Activated naive CD8-positive, alpha-beta T cell treated with anti-CD3 and anti-CD28 coated beads, Interleukin-2, amount 10 ng/mL, durations not matched to agents 7 days and 5 days (primary cell): ENCODE data around the gene THRSP. TPM values are rescaled to one million over a fixed set of nuclear protein-coding genes. Genes with fewer than 3 reads are reported as not detected.
"Not testable (repeated sequence)": the region's sequence is repeated elsewhere in the genome, so short reads cannot be mapped to it uniquely, and the experiment has no call there.

Experiments
- ATAC-seq: fragments of 150-1000 bp; cut with Tn5 transposase; one replicate; pipeline ENCODE4 v1.10.0; 2021; ENCODE audit warnings: low read depth, moderate library complexity
- POLR2A ChIA-PET: fragments of 350-600 bp; sonication (Branson Sonifier 250); formaldehyde crosslinking; loops from one replicate; lab custom pipeline; 2021; ENCODE audit warnings: antibody characterized with exemption; lab: Charles Lee
- DNase-seq: peaks from one replicate; pipeline ENCODE4 v3.0.0; 2021
- H3K27ac Mint-ChIP-seq: one replicate; pipeline ENCODE4 v1.8.0; 2022; ENCODE audit warnings: mild to moderate bottlenecking, mixed read lengths
- H3K27me3 Mint-ChIP-seq: one replicate; pipeline ENCODE4 v1.8.0; 2022; ENCODE audit warnings: mild to moderate bottlenecking, moderate library complexity, mixed read lengths
- H3K36me3 Mint-ChIP-seq: one replicate; pipeline ENCODE4 v1.8.0; 2021; ENCODE audit warnings: mild to moderate bottlenecking, mixed read lengths
- H3K4me1 Mint-ChIP-seq: one replicate; pipeline ENCODE4 v1.8.0; 2021; ENCODE audit warnings: mixed read lengths
- H3K4me3 Mint-ChIP-seq: one replicate; pipeline ENCODE4 v1.8.0; 2022; ENCODE audit warnings: mild to moderate bottlenecking, moderate library complexity, mixed read lengths
- H3K9me3 Mint-ChIP-seq: one replicate; pipeline ENCODE4 v1.8.0; 2021; ENCODE audit warnings: mixed read lengths
- total RNA-seq, 2 experiments: library from RNA; stranded (reverse); gene quantifications; one replicate each; pipeline ENCODE4 v1.2.3, GENCODE V29; 2021

The THRSP gene
- total RNA-seq, 2 experiments from 2014 or later: not detected

GRCh38 chr11:78078218-78079167 lies 14.8 kb downstream of the THRSP start:
- DNase-seq: no peak
- peaks cover 50% of the 10 kb centered on the region for H3K4me1 Mint-ChIP-seq
- no peak for ATAC-seq
- H3K36me3 Mint-ChIP-seq: peaks cover 15% of the 10 kb centered on the region
- POLR2A ChIA-PET: interaction anchor here (0.6 to 4.0 kb wide), 9 partner anchors 10 to 257 kb away, joined by 3 to 21 read pairs (median 5); partner anchors contain the start of genes AAMDC, ALG8, INTS4 and KCTD21
- H3K4me3 Mint-ChIP-seq: peak overlapping the region; percentile 89
- H3K9me3 Mint-ChIP-seq: no peaks in the 10 kb centered on the region
- H3K27ac Mint-ChIP-seq: peak overlapping the region; percentile 85
- no peaks in the 10 kb centered on the region for H3K27me3 Mint-ChIP-seq

GRCh38 chr11:78079232-78080083 lies 15.8 kb downstream of the THRSP start, which contains the start of gene NDUFC2:
TSS of gene NDUFC2 (minus strand) at chr11:78079862. CDS start at chr11:78079744, 118 bp downstream.
- DNase-seq (peak; percentile 79), ATAC-seq (peak; percentile 73)
- Mint-ChIP-seq H3K9me3 (no peaks in the 10 kb centered on the region), H3K4me1 (peaks cover 49% of the 10 kb centered on the region), H3K4me3 (peak within 1 kb of the TSS; percentile 89), H3K36me3 (peaks cover 14% of the 10 kb centered on the region), H3K27me3 (no peaks in the 10 kb centered on the region), H3K27ac (peak within 1 kb of the TSS; percentile 85)
- POLR2A ChIA-PET: interaction anchor here (0.8 to 4.0 kb wide), 9 partner anchors 12 to 495 kb away, joined by 3 to 21 read pairs (median 5); partner anchors contain the start of genes ALG8, INTS4, KCTD21 and NARS2

GRCh38 chr11:78080084-78080817 lies 16.6 kb downstream of the THRSP start:
- H3K27me3 Mint-ChIP-seq: no peaks in the 10 kb centered on the region
- no peak for DNase-seq
- peak overlapping the region; percentile 85 for H3K27ac Mint-ChIP-seq
- ATAC-seq: no peak
- peak overlapping the region; percentile 89 for H3K4me3 Mint-ChIP-seq
- H3K9me3 Mint-ChIP-seq: no peaks in the 10 kb centered on the region
- POLR2A ChIA-PET: interaction anchor here (0.9 to 4.0 kb wide), 5 partner anchors 11 to 494 kb away, joined by 3 to 21 read pairs (median 9); partner anchors contain the start of genes ALG8, INTS4 and NARS2
- H3K4me1 Mint-ChIP-seq: peaks cover 44% of the 10 kb centered on the region
- peaks cover 9% of the 10 kb centered on the region for H3K36me3 Mint-ChIP-seq

GRCh38 chr11:78080818-78081495 lies 17.3 kb downstream of the THRSP start:
- peaks cover 7% of the 10 kb centered on the region for H3K36me3 Mint-ChIP-seq
- POLR2A ChIA-PET: interaction anchor here (2.3 to 4.0 kb wide), 2 partner anchors 14 to 59 kb away, joined by 11 to 21 read pairs; partner anchors contain the start of gene ALG8

GRCh38 chr11:78081583-78081982 lies 17.9 kb downstream of the THRSP start:
- Mint-ChIP-seq H3K4me1 (peaks cover 35% of the 10 kb centered on the region), H3K4me3 (peak overlapping the region; percentile 89), H3K9me3 (no peaks in the 10 kb centered on the region), H3K27me3 (no peaks in the 10 kb centered on the region), H3K36me3 (peaks cover 7% of the 10 kb centered on the region), H3K27ac (peak overlapping the region; percentile 75)
- ATAC-seq: no peak
- no peak for DNase-seq
- POLR2A ChIA-PET: interaction anchor here (1.2 kb wide), 1 partner anchor 87 kb away, joined by 4 read pairs; the partner anchor contains the start of gene INTS4

More at GRCh38 chr11:78080818-78081495, 17.3 kb downstream of the THRSP start:
- Mint-ChIP-seq H3K4me3 (peak overlapping the region; percentile 89), H3K27ac (peak overlapping the region; percentile 75), H3K4me1 (peaks cover 39% of the 10 kb centered on the region), H3K9me3 (no peaks in the 10 kb centered on the region), H3K27me3 (no peaks in the 10 kb centered on the region)
- no peak for ATAC-seq
- peak; percentile 39 for DNase-seq

- ATAC-seq (no peak), DNase-seq (no peak)
- Mint-ChIP-seq H3K4me1 (peaks cover 33% of the 10 kb centered on the region), H3K36me3 (peaks cover 3% of the 10 kb centered on the region), H3K9me3 (no peaks in the 10 kb centered on the region), H3K4me3 (peak overlapping the region; percentile 9), H3K27ac (peak overlapping the region; percentile 30), H3K27me3 (no peaks in the 10 kb centered on the region)
- POLR2A ChIA-PET: interaction anchor here (1.2 kb wide), 1 partner anchor 87 kb away, joined by 4 read pairs; the partner anchor contains the start of gene INTS4
These were observed 18.5 kb downstream of the THRSP start for GRCh38 chr11:78082146-78082545.

GRCh38 chr11:78083021-78083420 lies 19.4 kb downstream of the THRSP start:
- Mint-ChIP-seq H3K36me3 (peaks cover 3% of the 10 kb centered on the region), H3K9me3 (no peaks in the 10 kb centered on the region), H3K27me3 (no peaks in the 10 kb centered on the region), H3K27ac (no peak overlapping the region), H3K4me3 (no peak overlapping the region), H3K4me1 (peaks cover 28% of the 10 kb centered on the region)
- POLR2A ChIA-PET: interaction anchor here (1.2 kb wide), 1 partner anchor 88 kb away, joined by 4 read pairs; the partner anchor contains the start of gene INTS4
- no peak for DNase-seq
- no peak for ATAC-seq

- H3K4me3 Mint-ChIP-seq, DNase-seq, H3K36me3 Mint-ChIP-seq, ATAC-seq, POLR2A ChIA-PET, H3K27ac Mint-ChIP-seq, H3K9me3 Mint-ChIP-seq, H3K27me3 Mint-ChIP-seq: not testable (repeated sequence)
- H3K4me1 Mint-ChIP-seq: peaks cover 23% of the 10 kb centered on the region
These were observed 20.8 kb downstream of the THRSP start for GRCh38 chr11:78084506-78084905.

- no peaks in the 10 kb centered on the region for H3K27me3 Mint-ChIP-seq
- no peak overlapping the region for H3K27ac Mint-ChIP-seq
- POLR2A ChIA-PET: no interaction called here
These were observed 22.3 kb downstream of the THRSP start for GRCh38 chr11:78085972-78086371.

GRCh38 chr11:78086521-78087074 lies 22.9 kb downstream of the THRSP start:
- H3K27me3 Mint-ChIP-seq, H3K4me1 Mint-ChIP-seq, H3K9me3 Mint-ChIP-seq, ATAC-seq, H3K27ac Mint-ChIP-seq, H3K36me3 Mint-ChIP-seq, POLR2A ChIA-PET, H3K4me3 Mint-ChIP-seq, DNase-seq: not testable (repeated sequence)

More at GRCh38 chr11:78085972-78086371, 22.3 kb downstream of the THRSP start:
- ATAC-seq (no peak), DNase-seq (no peak)
- Mint-ChIP-seq H3K4me3 (no peak overlapping the region), H3K9me3 (no peaks in the 10 kb centered on the region), H3K36me3 (no peaks in the 10 kb centered on the region), H3K4me1 (peaks cover 16% of the 10 kb centered on the region)

GRCh38 chr11:78094250-78094649 lies 30.6 kb downstream of the THRSP start:
- peaks cover 34% of the 10 kb centered on the region for H3K36me3 Mint-ChIP-seq
- H3K4me1 Mint-ChIP-seq: peaks cover 11% of the 10 kb centered on the region
- H3K4me3 Mint-ChIP-seq: peak overlapping the region; percentile 28
- H3K27ac Mint-ChIP-seq: peak overlapping the region; percentile 85
- DNase-seq: no peak
- POLR2A ChIA-PET: interaction anchor here (2.0 kb wide), 1 partner anchor 15 kb away, joined by 11 read pairs; the partner anchor contains the start of gene NDUFC2
- H3K27me3 Mint-ChIP-seq: no peaks in the 10 kb centered on the region
- peak; percentile 99 for ATAC-seq
- H3K9me3 Mint-ChIP-seq: peaks cover 1% of the 10 kb centered on the region
